K562 (cell line): ENCODE data around the gene NMT2.

ENCODE experiments used
- CBFB ChIP-seq: sonication (generic); formaldehyde crosslinking; IDR thresholded peaks from 2 replicates; pipeline ENCODE4 v1.4.0; 2020; ENCODE audit warnings: mild to moderate bottlenecking, missing genetic modification reagents
- CTCF ChIP-seq, 3 experiments: IDR thresholded peaks in 2 of 3; conservative IDR thresholded peaks in 1 of 3; 2 replicates each; pipeline ENCODE4 v1.5.1; 2011 to 2012; ENCODE audit warnings: low read length in 3 of 3, mild to moderate bottlenecking in 3 of 3, control low read depth in 2 of 3, improper control_type of control experiment in 1 of 3, inconsistent platforms in 1 of 3, low read depth in 1 of 3, mixed read lengths in 1 of 3, moderate library complexity in 1 of 3; ENCODE audit not compliant: insufficient read depth in 2 of 3
- ELK3 ChIP-seq: fragments of 450-650 bp; formaldehyde crosslinking; IDR thresholded peaks from 2 replicates; pipeline ENCODE4 v1.4.0; 2020; ENCODE audit warnings: mild to moderate bottlenecking
- FOXJ3 ChIP-seq: sonication (generic); formaldehyde crosslinking; IDR thresholded peaks from 2 replicates; pipeline ENCODE4 v1.4.0; 2020; ENCODE audit warnings: mild to moderate bottlenecking, missing genetic modification reagents
- HDAC2 ChIP-seq: fragments of 450-650 bp; IDR thresholded peaks from 2 replicates; pipeline ENCODE4 v1.6.1; 2016; ENCODE audit warnings: mild to moderate bottlenecking
- POLR2A ChIP-seq: fragments of 450-650 bp; conservative IDR thresholded peaks from 2 replicates; pipeline ENCODE4 v1.6.1; 2016
- SMC3 ChIP-seq: conservative IDR thresholded peaks from 2 replicates; pipeline ENCODE4 v1.6.1; 2011; ENCODE audit warnings: low read depth, low read length, improper control_type of control experiment; ENCODE audit not compliant: insufficient read depth
- SP2 ChIP-seq: IDR thresholded peaks from 2 replicates; pipeline ENCODE4 v1.6.1; 2011; ENCODE audit warnings: mild to moderate bottlenecking, low read depth, low read length, moderate library complexity; ENCODE audit not compliant: poor library complexity, severe bottlenecking; ENCODE audit errors: extremely low read depth
- TAF1 ChIP-seq: IDR thresholded peaks from 2 replicates; pipeline ENCODE4 v1.6.1; 2011; ENCODE audit warnings: mild to moderate bottlenecking, low read length, moderate library complexity; ENCODE audit not compliant: insufficient read depth, control insufficient read depth, severe bottlenecking; ENCODE audit errors: extremely low read depth
- ZBTB2 ChIP-seq: fragments of 450-650 bp; IDR thresholded peaks from 2 replicates; pipeline ENCODE4 v1.6.1; 2016; ENCODE audit warnings: antibody characterized with exemption

GRCh38 chr10:15196021-15196834, 27.7 kb upstream of the NMT2 start:
- TF ChIP-seq CTCF (IDR thresholded peaks at IDR 0.05 in 2 of 3, conservative IDR thresholded peaks at IDR 0.05 in 1 of 3; ENCODE audit: insufficient read depth in 2 of 3, low read depth in 1 of 3, low read length in 3 of 3) (no peak), FOXJ3 (CRISPR knock-in tag) (no peak), TAF1 (no peak), ZBTB2 (no peak), SMC3 (no peak), ELK3 (no peak), CBFB (CRISPR knock-in tag) (no peak), SP2 (no peak), POLR2A (no peak), HDAC2 (no peak)
